SK-MEL-5 (cell line): ENCODE results near the gene SSR4. TPM values are rescaled to one million over a fixed set of nuclear protein-coding genes. Genes with fewer than 3 reads are reported as not detected.
A peak's percentile ranks its signal among the peaks of the same experiment; 100 is the strongest.
"Not testable (repeated sequence)": the region's sequence is repeated elsewhere in the genome, so short reads cannot be mapped to it uniquely, and the experiment has no call there.

Experiments used
- DNase-seq: peaks from one replicate; pipeline ENCODE4 v3.0.0-alpha.2; 2016; ENCODE audit warnings: low read depth, low spot score
- in situ Hi-C: cut with HindIII; loops from 2 replicates; pipeline ENCODE4 v1.10.0; 2016; ENCODE audit warnings: low sequenced_read_pairs, high pct_unique_total_duplicates, low pct_unique_long_range_greater_than_20kb
- polyA plus RNA-seq, 2 experiments: library from polyadenylated mRNA; depleted of rRNA; stranded (reverse); fragments of >200 nt; gene quantifications; 2 replicates each; pipeline ENCODE4 v1.2.3, GENCODE V29; 2015
- total RNA-seq: library from RNA; depleted of rRNA; stranded (reverse); fragments of >200 nt; shearing (Covaris generic); gene quantifications from 2 replicates; pipeline ENCODE4 v1.2.3, GENCODE V29; 2014; rRNA removed

The SSR4 gene
- total RNA-seq = 382 and 384 TPM in 2 replicates
- polyA plus RNA-seq (2015; cell fraction: cytosol; rRNA removed) = 639 and 689 TPM in 2 replicates
- 189 and 279 TPM in 2 replicates for polyA plus RNA-seq (2015; cell fraction: nucleus; rRNA removed)

GRCh38 chrX:153794018-153794896 is at the start of gene SSR4, which contains the start of gene IDH3G:
SSR4 (plus strand) TSS chrX:153794668; CDS start chrX:153794688, 20 bp downstream.
IDH3G (minus strand) TSS chrX:153794375; CDS start chrX:153794326, 49 bp downstream.
- in situ Hi-C loops = no loop called here
- DNase-seq = peak; percentile 91

GRCh38 chrX:153745067-153745433 is 49.4 kb upstream of the SSR4 start:
- in situ Hi-C loops, DNase-seq: not testable (repeated sequence)

- in situ Hi-C loops = no loop called here
- no peak for DNase-seq
These were observed 48.1 kb upstream of the SSR4 start for GRCh38 chrX:153746359-153746758.

- DNase-seq, in situ Hi-C loops: not testable (repeated sequence)
These were observed 47.5 kb upstream of the SSR4 start for GRCh38 chrX:153746991-153747390.

GRCh38 chrX:153749017-153749416 is 45.5 kb upstream of the SSR4 start:
- in situ Hi-C loops, DNase-seq: not testable (repeated sequence)

- in situ Hi-C loops = no loop called here
These were observed 44.2 kb upstream of the SSR4 start for GRCh38 chrX:153750127-153750774.

GRCh38 chrX:153755136-153755535 is 39.3 kb upstream of the SSR4 start:
- in situ Hi-C loops = no loop called here
- DNase-seq = no peak

More at GRCh38 chrX:153750127-153750774, 44.2 kb upstream of the SSR4 start:
- DNase-seq = no peak

- in situ Hi-C loops = no loop called here
- DNase-seq = peak; percentile 11
These were observed 32.6 kb upstream of the SSR4 start for GRCh38 chrX:153761863-153762262.

GRCh38 chrX:153762626-153763173 is 31.8 kb upstream of the SSR4 start:
- no peak for DNase-seq
- in situ Hi-C loops = no loop called here

- in situ Hi-C loops = no loop called here
- no peak for DNase-seq
These were observed 31.1 kb upstream of the SSR4 start for GRCh38 chrX:153763298-153763932.

GRCh38 chrX:153763989-153764755 is 30.3 kb upstream of the SSR4 start, which contains the start of gene PLXNB3:
PLXNB3 (plus strand) TSS chrX:153764249; CDS start chrX:153765536, 1,287 bp downstream.
- in situ Hi-C loops = no loop called here
- DNase-seq = peak; percentile 76

GRCh38 chrX:153764786-153765137 is 29.7 kb upstream of the SSR4 start:
- peak; percentile 4 for DNase-seq
- in situ Hi-C loops = no loop called here

GRCh38 chrX:153765138-153766079 is 29.1 kb upstream of the SSR4 start:
- peak; percentile 20 for DNase-seq
- in situ Hi-C loops = no loop called here

GRCh38 chrX:153766098-153766817 is 28.2 kb upstream of the SSR4 start:
- in situ Hi-C loops = no loop called here
- peak; percentile 31 for DNase-seq

GRCh38 chrX:153766871-153767673 is 27.4 kb upstream of the SSR4 start:
- in situ Hi-C loops = no loop called here
- no peak for DNase-seq
